GM18517 (cell line): ENCODE measurements around the gene MYL2.

Experiments
- ATAC-seq: cut with Tn5 transposase; IDR thresholded peaks from one replicate; pipeline ENCODE4 v1.9.1; 2021; ENCODE audit warnings: mild to moderate bottlenecking, moderate library complexity; ENCODE audit not compliant: unreplicated experiment

The MYL2 gene

GRCh38 chr12:110930348-110931314 is 10.3 kb upstream of the MYL2 start:
- no peak for ATAC-seq

GRCh38 chr12:110929818-110930217 is 9.4 kb upstream of the MYL2 start:
- ATAC-seq, result no peak

GRCh38 chr12:110928700-110929099 is 8.3 kb upstream of the MYL2 start:
- no peak for ATAC-seq

- no peak for ATAC-seq
Observed at GRCh38 chr12:110927546-110927945, 7.2 kb upstream of the MYL2 start.

- ATAC-seq, result no peak
Observed at GRCh38 chr12:110923692-110924334, 3.4 kb upstream of the MYL2 start.

GRCh38 chr12:110923192-110923591 is 2.8 kb upstream of the MYL2 start:
- no peak for ATAC-seq

- no peak for ATAC-seq
Observed at GRCh38 chr12:110922652-110923051, 2.3 kb upstream of the MYL2 start.

GRCh38 chr12:110921262-110921661 is 883 bp upstream of the MYL2 start:
- no peak for ATAC-seq

GRCh38 chr12:110919720-110920119 is 659 bp downstream of the MYL2 start:
- ATAC-seq, result no peak

- no peak for ATAC-seq
Observed at GRCh38 chr12:110917961-110918360, 2.4 kb downstream of the MYL2 start.

- ATAC-seq, result no peak
Observed at GRCh38 chr12:110917467-110917866, 2.9 kb downstream of the MYL2 start.

- no peak for ATAC-seq
Observed at GRCh38 chr12:110916295-110916875, 4.0 kb downstream of the MYL2 start.

- peak; percentile 98 for ATAC-seq
Observed at GRCh38 chr12:110913119-110914056, 7.0 kb downstream of the MYL2 start.

- no peak for ATAC-seq
Observed at GRCh38 chr12:110912263-110912662, 8.1 kb downstream of the MYL2 start.

GRCh38 chr12:110908377-110909152 is 11.8 kb downstream of the MYL2 start:
- no peak for ATAC-seq

- ATAC-seq, result no peak
Observed at GRCh38 chr12:110907583-110907982, 12.8 kb downstream of the MYL2 start.

- ATAC-seq, result no peak
Observed at GRCh38 chr12:110906985-110907384, 13.4 kb downstream of the MYL2 start.

GRCh38 chr12:110906516-110906915 is 13.9 kb downstream of the MYL2 start:
- no peak for ATAC-seq

GRCh38 chr12:110906083-110906482 is 14.3 kb downstream of the MYL2 start:
- peak; percentile 41 for ATAC-seq

GRCh38 chr12:110903511-110903910 is 16.9 kb downstream of the MYL2 start:
- no peak for ATAC-seq
